ENCODE measurements around the gene ZNF777.
A peak's percentile ranks its signal among the peaks of the same experiment; 100 is the strongest.

The ZNF777 gene

GRCh38 chr7:149489391-149490024 is 28.6 kb upstream of the ZNF777 start:
- no peak overlapping the region for H3K4me2 ChIP-seq
- H3K4me1 ChIP-seq: peaks cover 0 to 15% (median 9%) of the 10 kb centered on the region in 10 experiments; a peak in 14 of 20 replicates
- no peak for TF ChIP-seq Cebpa-rat (IDR thresholded peaks at IDR 0.05)
- peaks cover 95 to 100% (median 97%) of the 10 kb centered on the region in 11 experiments for H3K36me3 ChIP-seq
- 0 out of 22 replicates have a peak overlapping the region, but pooled peaks of 1 of the 11 experiments have one; percentile 26 for H3K27ac ChIP-seq
- H3K4me3 ChIP-seq: no peak overlapping the region
- peak overlapping the region in 1 of 11 experiments; percentile 1; a peak in 1 of 22 replicates for H3K9ac ChIP-seq
- no peaks in the 10 kb centered on the region for H3K9me3 ChIP-seq (replicated peaks in 1 of 11)
- H4K20me1 ChIP-seq: peaks cover 10 to 71% (median 51%) of the 10 kb centered on the region in 11 experiments; a peak in 19 of 22 replicates
- H3K27me3 ChIP-seq: no peaks in the 10 kb centered on the region

GRCh38 chr7:149479568-149479967 is 18.7 kb upstream of the ZNF777 start:
- peaks cover 88 to 100% (median 98%) of the 10 kb centered on the region in 11 experiments for H3K36me3 ChIP-seq
- TF ChIP-seq Cebpa-rat (IDR thresholded peaks at IDR 0.05): no peak
- H3K27me3 ChIP-seq: no peaks in the 10 kb centered on the region
- no peak overlapping the region for H3K27ac ChIP-seq
- H3K9ac ChIP-seq: no peak overlapping the region
- H4K20me1 ChIP-seq: peaks cover 0 to 68% (median 30%) of the 10 kb centered on the region in 11 experiments; a peak in 17 of 22 replicates
- no peaks in the 10 kb centered on the region for H3K4me1 ChIP-seq
- peaks cover 13 to 44% (median 25%) of the 10 kb centered on the region in 11 experiments; a peak in 20 of 22 replicates for H3K9me3 ChIP-seq (replicated peaks in 1 of 11)
- peak overlapping the region in 1 of 10 experiments; percentile 12; a peak in 3 of 20 replicates for H3K4me3 ChIP-seq
- no peak overlapping the region for H3K4me2 ChIP-seq

DNA sequence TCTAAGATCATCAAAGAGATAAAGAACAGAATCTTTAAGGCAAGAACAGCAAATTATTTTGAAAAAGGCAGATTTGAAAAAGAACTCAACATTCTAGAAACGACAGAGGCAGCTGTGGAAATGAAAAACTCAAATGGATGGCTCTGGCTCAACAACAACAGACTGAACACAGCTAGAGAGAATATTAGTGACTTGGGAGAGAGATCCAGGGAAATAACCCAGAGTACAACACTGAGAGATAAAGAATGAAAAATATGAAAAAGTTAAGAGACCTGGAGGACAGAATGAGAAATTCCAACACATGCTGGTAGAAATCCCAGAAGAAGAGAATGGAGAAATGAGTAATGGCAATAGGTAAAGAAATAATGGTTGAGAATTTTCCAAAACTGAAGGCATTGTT is 17.9 kb upstream of the ZNF777 start:
- no peaks in the 10 kb centered on the region for H3K4me1 ChIP-seq
- no peak overlapping the region for H3K4me3 ChIP-seq
- H4K20me1 ChIP-seq: peaks cover 0 to 71% (median 37%) of the 10 kb centered on the region in 11 experiments; a peak in 18 of 22 replicates
- H3K9me3 ChIP-seq (replicated peaks in 1 of 11): peaks cover 13 to 45% (median 25%) of the 10 kb centered on the region in 11 experiments; a peak in 20 of 22 replicates
- no peak overlapping the region for H3K9ac ChIP-seq
- TF ChIP-seq Cebpa-rat (IDR thresholded peaks at IDR 0.05): no peak
- no peak overlapping the region for H3K27ac ChIP-seq
- peaks cover 96 to 100% (median 98%) of the 10 kb centered on the region in 11 experiments for H3K36me3 ChIP-seq
- H3K27me3 ChIP-seq: no peaks in the 10 kb centered on the region
- H3K4me2 ChIP-seq: no peak overlapping the region

DNA sequence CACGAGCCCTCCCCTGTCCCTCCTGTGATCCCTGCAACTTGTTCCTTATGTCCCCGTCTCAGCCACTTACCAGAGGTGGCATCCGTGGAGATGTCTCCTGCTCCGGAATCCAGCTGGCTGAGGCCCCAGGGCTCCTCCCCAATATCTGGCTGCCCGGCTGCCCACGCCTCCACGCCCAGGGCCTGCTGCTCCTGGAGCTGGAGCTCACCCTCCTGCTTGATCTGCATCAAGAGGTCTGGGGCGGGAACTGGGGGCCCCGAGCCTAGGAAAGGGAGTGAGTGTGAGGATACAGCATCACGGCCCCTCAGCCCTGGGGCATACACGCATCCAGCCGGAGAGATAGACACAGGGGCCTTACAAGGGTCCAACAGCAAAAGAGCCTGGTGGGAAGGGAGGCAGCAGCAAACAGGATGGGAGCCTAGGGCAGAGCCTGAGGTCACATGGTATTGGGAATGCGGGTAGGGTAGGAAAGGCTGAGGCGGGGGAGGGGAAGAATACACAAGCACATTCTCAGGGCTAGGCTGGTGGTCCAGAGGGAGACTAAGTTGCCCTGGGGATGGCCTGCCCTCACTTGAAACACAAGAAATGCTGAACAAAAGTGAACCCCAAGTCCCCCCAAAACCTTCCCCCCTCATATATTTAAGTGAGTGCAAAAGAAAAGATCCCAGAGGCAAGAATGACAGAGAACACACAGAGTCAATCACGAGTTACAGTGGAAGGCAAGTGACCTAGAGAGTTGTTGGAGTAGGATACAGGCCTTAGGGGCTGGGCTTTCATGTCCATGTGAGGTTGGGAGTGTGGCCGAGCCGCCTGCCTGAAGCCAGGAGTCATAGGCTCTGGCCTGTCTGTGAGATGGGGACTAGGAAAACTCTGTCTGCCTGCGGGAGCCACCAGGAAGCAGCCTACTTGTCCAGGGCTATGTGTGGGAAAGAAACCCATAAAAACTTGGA is 16.9 kb upstream of the ZNF777 start:
- Histone ChIP-seq H3K4me3 (no peak overlapping the region), H3K4me2 (no peak overlapping the region), H3K4me1 (no peaks in the 10 kb centered on the region), H3K9ac (no peak overlapping the region), H3K27ac (no peak overlapping the region), H3K27me3 (no peaks in the 10 kb centered on the region), H3K9me3 (replicated peaks in 1 of 11) (peaks cover 13 to 45% (median 25%) of the 10 kb centered on the region in 11 experiments; a peak in 20 of 22 replicates), H3K36me3 (peaks cover 96 to 100% (median 99%) of the 10 kb centered on the region in 11 experiments), H4K20me1 (peaks cover 0 to 71% (median 47%) of the 10 kb centered on the region in 11 experiments; a peak in 18 of 22 replicates)
- TF ChIP-seq Cebpa-rat (IDR thresholded peaks at IDR 0.05): no peak

GRCh38 chr7:149476791-149477190 is 15.9 kb upstream of the ZNF777 start:
- Histone ChIP-seq H3K9me3 (replicated peaks in 1 of 11) (peaks cover 13 to 46% (median 25%) of the 10 kb centered on the region in 11 experiments; a peak in 20 of 22 replicates), H3K36me3 (peaks cover 97 to 100% (median 100%) of the 10 kb centered on the region in 11 experiments), H3K4me3 (no peak overlapping the region), H4K20me1 (peaks cover 0 to 66% (median 47%) of the 10 kb centered on the region in 11 experiments; a peak in 18 of 22 replicates), H3K4me1 (no peaks in the 10 kb centered on the region), H3K4me2 (no peak overlapping the region), H3K27me3 (no peaks in the 10 kb centered on the region), H3K27ac (no peak overlapping the region), H3K9ac (no peak overlapping the region)
- TF ChIP-seq Cebpa-rat (IDR thresholded peaks at IDR 0.05): no peak

- H3K9me3 ChIP-seq (replicated peaks in 1 of 11): peaks cover 13 to 46% (median 19%) of the 10 kb centered on the region in 11 experiments; a peak in 20 of 22 replicates
- H4K20me1 ChIP-seq: peaks cover 0 to 69% (median 47%) of the 10 kb centered on the region in 11 experiments; a peak in 18 of 22 replicates
- H3K36me3 ChIP-seq: peaks cover 92 to 98% (median 96%) of the 10 kb centered on the region in 11 experiments
- H3K4me1 ChIP-seq: no peaks in the 10 kb centered on the region
- H3K4me3 ChIP-seq: no peak overlapping the region
- H3K27ac ChIP-seq: no peak overlapping the region
- TF ChIP-seq Cebpa-rat (IDR thresholded peaks at IDR 0.05): no peak
- no peak overlapping the region for H3K9ac ChIP-seq
- no peak overlapping the region for H3K4me2 ChIP-seq
- no peaks in the 10 kb centered on the region for H3K27me3 ChIP-seq
Observed at GRCh38 chr7:149475121-149476045, 14.5 kb upstream of the ZNF777 start.

- H3K36me3 ChIP-seq: peaks cover 84 to 96% (median 87%) of the 10 kb centered on the region in 11 experiments
- H3K9ac ChIP-seq: no peak overlapping the region
- no peak overlapping the region for H3K4me2 ChIP-seq
- H3K4me1 ChIP-seq: no peaks in the 10 kb centered on the region
- no peak overlapping the region for H3K27ac ChIP-seq
- no peak for TF ChIP-seq Cebpa-rat (IDR thresholded peaks at IDR 0.05)
- peaks cover 0 to 69% (median 47%) of the 10 kb centered on the region in 11 experiments; a peak in 18 of 22 replicates for H4K20me1 ChIP-seq
- H3K9me3 ChIP-seq (replicated peaks in 1 of 11): peaks cover 8 to 38% (median 11%) of the 10 kb centered on the region in 11 experiments; a peak in 20 of 22 replicates
- no peak overlapping the region for H3K4me3 ChIP-seq
- no peaks in the 10 kb centered on the region for H3K27me3 ChIP-seq
Observed at GRCh38 chr7:149474309-149475120, 13.7 kb upstream of the ZNF777 start.

All from BLaER1 treated with 17β-estradiol and CSF1 and Interleukin-3, amounts not matched to agents 10 nM and 100 nM (cell line).